A549 (cell line): ENCODE data around the gene SPSB3.

Source experiments
- CTCF ChIP-seq: fragments of >200 bp; sonication (Bioruptor Twin); formaldehyde crosslinking; IDR thresholded peaks from 3 replicates; pipeline ENCODE4 v1.5.1; 2016
- HOXA7 ChIP-seq: fragments of 250-450 bp; sonication (Bioruptor Pico); IDR thresholded peaks from 2 replicates; pipeline ENCODE4 v1.5.0; 2020; ENCODE audit warnings: mild to moderate bottlenecking, moderate library complexity
- POLR2A ChIP-seq: IDR thresholded peaks from 2 replicates; pipeline ENCODE4 v1.6.1; 2012; ENCODE audit warnings: mild to moderate bottlenecking, low read length

DNA sequence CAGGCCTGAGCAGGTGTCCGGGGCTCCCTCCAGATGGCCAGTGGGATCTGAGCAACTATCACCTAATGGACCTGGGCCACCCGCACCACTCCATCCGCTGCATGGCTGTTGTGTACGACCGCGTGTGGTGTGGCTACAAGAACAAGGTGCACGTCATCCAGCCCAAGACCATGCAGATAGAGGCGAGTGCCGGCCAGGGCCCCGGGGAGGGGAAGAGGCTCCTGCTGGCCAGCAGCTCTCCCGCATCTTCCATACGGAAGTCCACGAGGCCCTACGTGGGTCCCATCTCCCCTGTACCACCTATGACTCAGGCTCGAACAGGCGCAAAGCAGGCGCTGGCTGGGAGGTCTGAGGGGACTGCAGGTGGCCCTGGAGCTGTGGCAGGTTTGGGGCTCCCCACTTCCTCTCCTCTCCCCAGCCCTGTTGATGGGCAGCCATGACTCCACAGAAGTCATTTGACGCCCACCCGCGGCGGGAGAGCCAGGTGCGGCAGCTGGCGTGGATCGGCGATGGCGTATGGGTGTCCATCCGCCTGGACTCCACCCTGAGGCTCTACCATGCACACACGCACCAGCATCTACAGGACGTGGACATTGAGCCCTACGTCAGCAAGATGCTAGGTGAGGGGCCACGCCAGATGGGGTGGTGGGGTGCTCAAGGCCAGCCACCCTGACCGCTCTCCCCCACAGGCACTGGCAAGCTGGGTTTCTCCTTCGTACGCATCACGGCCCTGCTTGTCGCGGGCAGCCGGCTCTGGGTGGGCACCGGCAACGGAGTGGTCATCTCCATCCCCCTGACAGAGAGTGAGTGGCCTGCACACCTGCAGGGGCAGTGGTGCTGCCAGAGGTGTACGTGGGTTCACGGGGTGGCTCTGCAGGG is 15.0 kb downstream of the SPSB3 start:
- no peak for TF ChIP-seq CTCF
- TF ChIP-seq POLR2A = no peak
- TF ChIP-seq HOXA7 = no peak
